ENCODE results near the gene HINT3. TPM values are rescaled to one million over a fixed set of nuclear protein-coding genes. Genes with fewer than 3 reads are reported as not detected.

HINT3 gene
- total and polyA plus RNA-seq, 11 donors: 8.1 to 40.0 (median 33.8) TPM

DNA sequence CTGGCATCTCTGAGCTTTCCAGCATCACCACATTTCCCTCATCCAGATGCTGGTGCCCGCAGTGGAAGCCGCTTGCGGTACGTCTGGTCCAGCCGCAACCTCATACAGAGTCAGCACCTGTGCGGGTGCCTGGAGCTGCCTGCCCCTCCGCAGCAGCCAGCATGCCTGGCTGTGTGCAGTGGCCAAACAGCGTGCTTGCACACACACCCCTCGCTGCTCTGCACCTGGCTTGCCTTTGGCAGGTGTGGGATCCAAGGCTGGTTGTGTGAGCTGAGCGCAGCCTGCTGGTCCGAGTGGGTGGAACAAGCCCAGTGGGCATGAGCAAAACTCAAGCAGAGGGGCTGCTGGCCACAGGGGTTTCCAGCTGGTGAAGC, 3.1 kb upstream of the HINT3 start:
- DNase-seq: no peak
- ATAC-seq: no peak
- no peak for TF ChIP-seq POLR2A (IDR thresholded peaks at IDR 0.05)
- TF ChIP-seq, protein P1, sequence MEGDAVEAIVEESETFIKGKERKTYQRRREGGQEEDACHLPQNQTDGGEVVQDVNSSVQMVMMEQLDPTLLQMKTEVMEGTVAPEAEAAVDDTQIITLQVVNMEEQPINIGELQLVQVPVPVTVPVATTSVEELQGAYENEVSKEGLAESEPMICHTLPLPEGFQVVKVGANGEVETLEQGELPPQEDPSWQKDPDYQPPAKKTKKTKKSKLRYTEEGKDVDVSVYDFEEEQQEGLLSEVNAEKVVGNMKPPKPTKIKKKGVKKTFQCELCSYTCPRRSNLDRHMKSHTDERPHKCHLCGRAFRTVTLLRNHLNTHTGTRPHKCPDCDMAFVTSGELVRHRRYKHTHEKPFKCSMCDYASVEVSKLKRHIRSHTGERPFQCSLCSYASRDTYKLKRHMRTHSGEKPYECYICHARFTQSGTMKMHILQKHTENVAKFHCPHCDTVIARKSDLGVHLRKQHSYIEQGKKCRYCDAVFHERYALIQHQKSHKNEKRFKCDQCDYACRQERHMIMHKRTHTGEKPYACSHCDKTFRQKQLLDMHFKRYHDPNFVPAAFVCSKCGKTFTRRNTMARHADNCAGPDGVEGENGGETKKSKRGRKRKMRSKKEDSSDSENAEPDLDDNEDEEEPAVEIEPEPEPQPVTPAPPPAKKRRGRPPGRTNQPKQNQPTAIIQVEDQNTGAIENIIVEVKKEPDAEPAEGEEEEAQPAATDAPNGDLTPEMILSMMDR (IDR thresholded peaks at IDR 0.05): no peak
- WGBS, 4 donors: 77 to 100% (median 79%) methylated on average over 1 to 11 of the region's 11 CpGs
- H3K9me3 ChIP-seq: no peaks in the 10 kb centered on the region
- intact Hi-C loops (cut with DNase I): loop anchor here in 3 of 10 donors (10.0 kb wide), 2 partner anchors 639 to 649 kb away; partner anchors contain the start of gene HDDC2 (in 2 of the 3)
- H3K27ac ChIP-seq: no peak overlapping the region
- no peaks in the 10 kb centered on the region for H3K27me3 ChIP-seq
- H3K4me1 ChIP-seq: peaks cover 0 to 20% (median 16%) of the 10 kb centered on the region in 12 donors
- H3K36me3 ChIP-seq: no peaks in the 10 kb centered on the region
- H3K4me3 ChIP-seq: no peak overlapping the region

DNA sequence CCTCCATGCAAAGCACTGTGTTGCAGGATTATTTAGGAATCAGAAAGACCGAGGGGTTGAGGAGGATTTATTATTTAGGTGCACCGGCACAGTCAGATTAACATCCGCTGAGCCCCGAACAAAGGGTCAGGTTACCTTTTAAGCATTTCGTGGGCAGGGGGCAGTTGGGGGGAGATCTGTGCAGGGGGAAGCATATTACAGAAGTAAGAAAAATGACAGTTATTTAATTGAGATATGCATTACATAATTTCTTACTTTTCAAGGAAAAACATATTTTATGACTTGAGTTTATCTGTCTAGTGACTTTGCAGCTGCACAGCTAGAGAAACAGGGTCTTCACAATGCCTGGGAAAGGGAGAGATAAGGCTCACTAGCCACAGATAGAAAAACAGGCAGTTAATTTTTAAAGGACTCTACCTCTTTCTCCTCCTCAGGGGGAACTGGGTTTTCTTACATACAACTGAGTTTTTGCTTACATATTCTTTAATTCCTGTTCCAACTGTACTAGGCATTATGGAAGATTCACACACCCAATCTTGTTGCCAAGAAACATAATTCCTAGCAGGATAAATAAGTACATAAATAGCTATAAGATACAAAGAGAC, 1.7 kb upstream of the HINT3 start:
- peaks cover 0 to 32% (median 22%) of the 10 kb centered on the region in 12 donors for H3K4me1 ChIP-seq
- no peaks in the 10 kb centered on the region for H3K9me3 ChIP-seq
- 59 to 75% (median 62%) methylated on average over 5 of the region's 5 CpGs for WGBS, 4 donors
- ATAC-seq: no peak
- DNase-seq: no peak
- H3K36me3 ChIP-seq: no peaks in the 10 kb centered on the region
- H3K27ac ChIP-seq: no peak overlapping the region
- H3K27me3 ChIP-seq: no peaks in the 10 kb centered on the region
- TF ChIP-seq, protein P1 (IDR thresholded peaks at IDR 0.05): no peak
- TF ChIP-seq POLR2A (IDR thresholded peaks at IDR 0.05): no peak
- intact Hi-C loops (cut with DNase I): loop anchor here in 9 of 10 donors (5.0 to 10.0 kb wide), 11 partner anchors 33 to 650 kb away; partner anchors contain the start of genes HDDC2 (in 2 of the 9) and NCOA7 (in 1 of the 9)
- no peak overlapping the region for H3K4me3 ChIP-seq

DNA sequence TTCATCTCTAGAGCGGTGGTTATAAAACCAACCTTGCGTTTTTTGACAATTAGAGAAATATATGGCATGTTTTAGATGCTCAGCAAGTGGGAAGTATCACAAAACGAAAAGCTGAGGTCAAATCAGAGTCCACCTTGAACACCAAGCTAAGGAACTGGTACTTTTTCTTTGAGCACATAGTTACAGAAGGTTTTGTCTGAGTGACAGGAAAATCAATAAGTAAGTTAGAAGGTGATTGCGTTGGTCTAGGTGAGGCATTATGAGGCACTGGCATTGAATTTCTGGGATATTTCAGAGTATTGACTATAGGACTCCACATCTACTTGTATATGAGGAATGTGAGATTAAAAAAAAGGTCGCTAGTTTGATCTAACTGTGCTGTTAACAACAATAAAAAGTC, 597 bp upstream of the HINT3 start:
- Histone ChIP-seq H3K9me3 (no peaks in the 10 kb centered on the region), H3K36me3 (peaks cover 0 to 1% (median 0%) of the 10 kb centered on the region in 9 donors), H3K27me3 (no peaks in the 10 kb centered on the region), H3K4me1 (peaks cover 0 to 32% (median 22%) of the 10 kb centered on the region in 12 donors), H3K4me3 (peak overlapping the region in 11 of 12 donors; percentile 71 to 94 (median 86)), H3K27ac (peak overlapping the region in 6 of 12 donors; percentile 90 to 97 (median 93))
- intact Hi-C loops (cut with DNase I): loop anchor here (2.0 to 10.0 kb wide), 14 partner anchors 34 to 651 kb away; partner anchors contain the start of genes HDDC2 (in 2 of the 10) and NCOA7 (in 2 of the 10)
- DNase-seq (no peak), ATAC-seq (no peak)
- TF ChIP-seq, protein P1 (IDR thresholded peaks at IDR 0.05): no peak
- TF ChIP-seq POLR2A (IDR thresholded peaks at IDR 0.05): no peak
- WGBS, 4 donors: 42 to 50% (median 44%) methylated on average over 5 of the region's 5 CpGs

DNA sequence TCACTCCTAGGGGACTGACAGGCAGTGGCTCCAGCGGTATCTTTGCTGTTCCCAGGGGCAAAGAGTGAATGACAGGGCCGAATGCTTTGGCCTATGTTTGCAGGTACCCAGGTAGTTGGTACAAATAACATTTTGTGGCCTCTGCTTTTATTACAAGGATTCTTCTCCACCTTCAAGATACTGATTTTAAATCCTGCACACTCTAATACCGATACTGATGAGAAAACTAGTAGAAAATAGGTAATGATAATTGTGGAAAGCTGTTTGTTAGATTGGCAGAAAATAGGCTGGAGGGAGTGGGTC, 772 bp downstream of the HINT3 start:
- intact Hi-C loops (cut with DNase I): loop anchor here (2.0 to 10.0 kb wide), 14 partner anchors 35 to 653 kb away; partner anchors contain the start of genes HDDC2 (in 2 of the 10) and NCOA7 (in 2 of the 10)
- no peak for ATAC-seq
- Histone ChIP-seq H3K27me3 (no peaks in the 10 kb centered on the region), H3K27ac (peak overlapping the region; percentile 67 to 97 (median 91)), H3K36me3 (peaks cover 0 to 5% (median 0%) of the 10 kb centered on the region in 9 donors), H3K9me3 (no peaks in the 10 kb centered on the region), H3K4me3 (peak overlapping the region; percentile 71 to 94 (median 85)), H3K4me1 (peaks cover 0 to 32% (median 22%) of the 10 kb centered on the region in 12 donors)
- no peak for DNase-seq
- 2 to 5% (median 5%) methylated on average over 3 of the region's 3 CpGs for WGBS, 4 donors
- TF ChIP-seq, protein P1 (IDR thresholded peaks at IDR 0.05): no peak
- no peak for TF ChIP-seq POLR2A (IDR thresholded peaks at IDR 0.05)

All from heart left ventricle (tissue), 16 donors.